HCT116 (cell line): Measurements from ENCODE around the gene FH. TPM values are rescaled to one million over a fixed set of nuclear protein-coding genes. Genes with fewer than 3 reads are reported as not detected.

Source experiments
- ATAC-seq: fragments of 200-7000 bp; cut with Tn5 transposase; 2 replicates; pipeline ENCODE4 v1.9.1; 2020; ENCODE audit warnings: mild to moderate bottlenecking, moderate library complexity
- BruUV-seq: library from RNA; stranded (reverse); fragments of 400-500 nt; replicated peaks from 2 replicates; lab custom pipeline; 2021; lab: Mats Ljungman, UMichigan
- CTCF ChIA-PET: fragments of 300-600 bp; sonication (Branson Sonifier 250); formaldehyde crosslinking; loops from one replicate; lab custom pipeline; 2021; ENCODE audit warnings: antibody characterized with exemption; lab: Charles Lee
- POLR2A ChIA-PET: fragments of 300-600, 350-600 bp; sonication (Branson Sonifier 250); formaldehyde crosslinking; loops from one replicate; lab custom pipeline; 2021; ENCODE audit warnings: antibody characterized with exemption; lab: Charles Lee
- RAD21 ChIA-PET, 2 experiments: fragments of 300-600 bp; sonication (Branson Sonifier 250); formaldehyde crosslinking; loops; one replicate each; lab custom pipeline; 2023; ENCODE audit warnings: low total read pairs in 2 of 2; ENCODE audit not compliant: uncharacterized antibody in 2 of 2, unreplicated experiment in 2 of 2, low non-redundant PET in 1 of 2; lab: Charles Lee
- DNase-seq: peaks from one replicate; pipeline ENCODE4 v3.0.0-alpha.2; 2010; ENCODE audit warnings: low read depth, low spot score
- H2AFZ ChIP-seq: fragments of 200-600 bp; shearing (Covaris generic), sonication (generic); 2 replicates; pipeline ENCODE4 v1.6.1; 2017; ENCODE audit warnings: low read depth, mixed run types, mixed read lengths, antibody characterized with exemption, low read length; ENCODE audit not compliant: poor library complexity, severe bottlenecking
- H3K27ac ChIP-seq: 2 replicates; pipeline ENCODE4 v1.5.1; 2012; ENCODE audit warnings: low read depth, low read length
- H3K27me3 ChIP-seq: fragments of 200-600 bp; sonication (generic); 2 replicates; pipeline ENCODE4 v1.6.1; 2016; ENCODE audit warnings: mixed run types, low read length, mixed read lengths; ENCODE audit not compliant: insufficient read depth
- H3K36me3 ChIP-seq, 2 experiments: fragments of 200-500 bp in 1 of 2; fragments of 200-600 bp in 1 of 2; sonication (Bioruptor generic) in 1 of 2; sonication (generic) in 1 of 2; 2 replicates each; pipeline versions ENCODE4 v1.5.1 to v1.6.1; 2014 to 2016; ENCODE audit warnings: low read length in 2 of 2, inconsistent platforms in 1 of 2, mixed read lengths in 1 of 2, mixed run types in 1 of 2; ENCODE audit not compliant: insufficient read depth in 2 of 2, control insufficient read depth in 1 of 2
- H3K4me1 ChIP-seq, 2 experiments: fragments of 200-600 bp in 1 of 2; sonication (generic) in 1 of 2; 2 replicates each; pipeline versions ENCODE4 v1.5.1 to v1.6.1; 2012 to 2017; ENCODE audit warnings: low read length in 2 of 2, inconsistent platforms in 1 of 2, mild to moderate bottlenecking in 1 of 2, mixed read lengths in 1 of 2, mixed run types in 1 of 2, moderate library complexity in 1 of 2; ENCODE audit not compliant: insufficient read depth in 2 of 2, control insufficient read depth in 1 of 2
- H3K4me2 ChIP-seq: fragments of 200-600 bp; sonication (generic); 2 replicates; pipeline ENCODE4 v1.6.1; 2017; ENCODE audit warnings: mixed run types, low read length, mixed read lengths
- H3K4me3 ChIP-seq, 2 experiments: fragments of 200-600 bp in 1 of 2; sonication (generic) in 1 of 2; replicated peaks in 1 of 2; 2 replicates each; pipeline ENCODE4 v1.5.1; 2011 to 2016; ENCODE audit warnings: low read length in 2 of 2, control low read depth in 1 of 2, low read depth in 1 of 2, mild to moderate bottlenecking in 1 of 2, mixed read lengths in 1 of 2, mixed run types in 1 of 2
- H3K79me2 ChIP-seq: fragments of 200-600 bp; sonication (generic); 2 replicates; pipeline ENCODE4 v1.6.1; 2017; ENCODE audit warnings: mild to moderate bottlenecking, mixed run types, low read length, moderate library complexity, mixed read lengths; ENCODE audit not compliant: insufficient read depth
- H3K9ac ChIP-seq: fragments of 200-600 bp; sonication (generic); 2 replicates; pipeline ENCODE4 v1.6.1; 2016; ENCODE audit warnings: low read length, mixed read lengths
- H3K9me2 ChIP-seq: fragments of 200-600 bp; sonication (generic), shearing (Covaris generic); 2 replicates; pipeline ENCODE4 v1.6.1; 2017; ENCODE audit warnings: mixed run types, mild to moderate bottlenecking, moderate library complexity; ENCODE audit not compliant: insufficient read depth
- H3K9me3 ChIP-seq, 2 experiments: fragments of 200-500 bp in 1 of 2; fragments of 200-600 bp in 1 of 2; sonication (Bioruptor generic) in 1 of 2; sonication (generic) in 1 of 2; 2 replicates each; pipeline ENCODE4 v1.6.1; 2014 to 2017; ENCODE audit warnings: low read length in 2 of 2, mixed read lengths in 2 of 2, inconsistent platforms in 1 of 2, low read depth in 1 of 2, mild to moderate bottlenecking in 1 of 2, mixed run types in 1 of 2, moderate library complexity in 1 of 2; ENCODE audit not compliant: control insufficient read depth in 1 of 2, insufficient read depth in 1 of 2
- H4K20me1 ChIP-seq: fragments of 200-600 bp; sonication (generic), shearing (Covaris generic); 2 replicates; pipeline ENCODE4 v1.6.1; 2017; ENCODE audit warnings: mixed run types, mild to moderate bottlenecking, moderate library complexity; ENCODE audit not compliant: insufficient read depth
- EGR1 ChIP-seq: IDR thresholded peaks from 2 replicates; pipeline ENCODE4 v1.6.1; 2012; ENCODE audit warnings: low read depth
- EZH2 ChIP-seq: fragments of 200-600 bp; sonication (generic); IDR thresholded peaks from 2 replicates; pipeline ENCODE4 v1.6.1; 2017; ENCODE audit warnings: antibody characterized with exemption, mixed run types
- EZH2phosphoT487 ChIP-seq: fragments of 200-600 bp; IDR thresholded peaks from 2 replicates; pipeline ENCODE4 v1.6.1; 2018; ENCODE audit warnings: antibody characterized with exemption, borderline replicate concordance
- FOSL1 ChIP-seq: IDR thresholded peaks from 2 replicates; pipeline ENCODE4 v1.6.1; 2012; ENCODE audit warnings: low read depth
- JUND ChIP-seq: IDR thresholded peaks from 2 replicates; pipeline ENCODE4 v1.6.1; 2012
- POLR2AphosphoS5 ChIP-seq: IDR thresholded peaks from 2 replicates; pipeline ENCODE4 v1.6.1; 2011; ENCODE audit warnings: mild to moderate bottlenecking, low read depth, low read length, moderate library complexity
- SIN3A ChIP-seq: IDR thresholded peaks from 2 replicates; pipeline ENCODE4 v1.6.1; 2012; ENCODE audit warnings: low read depth
- SP1 ChIP-seq: IDR thresholded peaks from 2 replicates; pipeline ENCODE4 v1.6.1; 2012; ENCODE audit warnings: low read depth
- SRF ChIP-seq: IDR thresholded peaks from 2 replicates; pipeline ENCODE4 v1.6.1; 2012; ENCODE audit warnings: low read depth
- YY1 ChIP-seq: IDR thresholded peaks from 2 replicates; pipeline ENCODE4 v1.6.1; 2011; ENCODE audit warnings: low read length, low read depth, moderate library complexity, mild to moderate bottlenecking; ENCODE audit not compliant: insufficient replicate concordance; ENCODE audit errors: extremely low read depth
- ZFX ChIP-seq: fragments of 450-650 bp; IDR thresholded peaks from 2 replicates; pipeline ENCODE4 v1.6.1; 2017
- intact Hi-C: fragments of 100-400 bp; cut with micrococcal nuclease; formaldehyde crosslinking; loops from 2 replicates; pipeline ENCODE4 v1.10.0; 2022
- total RNA-seq: library from RNA; stranded (reverse); gene quantifications from one replicate; pipeline ENCODE4 v1.2.1, GENCODE V29; 2021; ENCODE audit not compliant: unreplicated experiment
- TF ChIP-seq, protein P1 (sequence below), 3 experiments: fragments of 200-600 bp in 1 of 3; sonication (generic) in 1 of 3; IDR thresholded peaks in 2 of 3; conservative IDR thresholded peaks in 1 of 3; 2 replicates each; pipeline ENCODE4 v1.5.1; 2012 to 2017; ENCODE audit warnings: low read depth in 2 of 3, low read length in 2 of 3, antibody characterized with exemption in 1 of 3, borderline replicate concordance in 1 of 3, control low read depth in 1 of 3, mild to moderate bottlenecking in 1 of 3, mixed read lengths in 1 of 3, mixed run types in 1 of 3, moderate library complexity in 1 of 3; ENCODE audit not compliant: insufficient read depth in 1 of 3
- TF ChIP-seq, protein P2 (sequence below): IDR thresholded peaks from 2 replicates; pipeline ENCODE4 v1.6.1; 2012
- TF ChIP-seq, protein P3 (sequence below): IDR thresholded peaks from 2 replicates; pipeline ENCODE4 v1.6.1; 2012
- TF ChIP-seq, protein P4 (sequence below): IDR thresholded peaks from 2 replicates; pipeline ENCODE4 v1.6.1; 2011; ENCODE audit warnings: mild to moderate bottlenecking, low read length, moderate library complexity; ENCODE audit not compliant: insufficient replicate concordance; ENCODE audit errors: extremely low read depth

FH gene
- total RNA-seq, 1 experiment from 2014 or later = 67.7 TPM

DNA sequence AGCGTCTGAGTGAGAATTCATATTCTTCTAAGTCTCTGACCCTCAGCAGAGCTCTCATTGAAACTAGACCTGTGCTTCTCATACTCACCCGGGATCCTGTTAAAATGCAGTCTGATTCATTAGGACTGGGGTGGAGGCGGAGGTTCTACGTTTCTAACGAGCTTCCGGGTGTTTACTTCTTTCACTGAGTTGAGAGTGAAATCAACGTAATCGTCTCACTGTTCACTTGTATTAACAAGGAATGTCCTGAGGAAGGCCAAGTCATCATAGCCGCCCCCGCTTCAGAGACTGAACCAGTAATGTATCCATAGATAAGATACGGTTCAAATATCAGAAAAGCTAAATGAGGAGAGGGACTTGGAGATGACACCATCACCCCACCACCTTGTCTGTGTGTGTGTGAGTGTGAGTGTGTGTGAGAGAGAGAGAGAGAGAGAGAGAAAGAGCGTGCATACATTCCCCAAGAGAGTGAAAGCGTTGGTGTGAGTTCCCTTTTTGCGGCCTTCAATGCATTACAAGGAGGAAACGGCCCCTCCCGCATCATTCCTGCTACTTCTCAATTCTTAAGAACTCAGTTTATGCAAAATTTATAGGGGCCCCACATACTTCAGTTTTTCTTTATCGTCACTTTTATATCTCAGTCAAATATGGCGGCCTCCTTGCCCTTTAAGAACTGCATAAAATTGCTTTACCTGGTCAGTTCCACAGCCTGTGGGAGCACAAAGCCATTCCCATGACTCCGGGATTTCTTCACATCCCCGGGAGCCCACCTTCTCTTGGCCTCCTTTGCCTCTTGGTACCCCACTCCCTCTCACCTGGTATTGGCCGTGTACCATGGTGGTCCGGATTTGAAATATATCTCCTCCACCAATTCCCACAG lies 32.4 kb upstream of the FH start:
- no TSS peak for BruUV-seq
- Histone ChIP-seq H3K4me3 (no peak overlapping the region), H3K27ac (no peak overlapping the region), H3K9ac (no peak overlapping the region), H3K36me3 (no peaks in the 10 kb centered on the region), H3K4me2 (no peak overlapping the region), H3K27me3 (no peaks in the 10 kb centered on the region), H3K79me2 (no peaks in the 10 kb centered on the region), H2AFZ (no peak overlapping the region), H3K9me2 (no peaks in the 10 kb centered on the region), H3K4me1 (no peaks in the 10 kb centered on the region), H3K9me3 (no peaks in the 10 kb centered on the region), H4K20me1 (no peaks in the 10 kb centered on the region)
- ChIA-PET POLR2A (interaction anchor here (1.3 kb wide), 1 partner anchor 13 kb away, joined by 4 read pairs; no protein-coding TSS in a partner anchor), RAD21 (no interaction called here), CTCF (no interaction called here)
- DNase-seq = no peak
- TF ChIP-seq, protein P1, sequence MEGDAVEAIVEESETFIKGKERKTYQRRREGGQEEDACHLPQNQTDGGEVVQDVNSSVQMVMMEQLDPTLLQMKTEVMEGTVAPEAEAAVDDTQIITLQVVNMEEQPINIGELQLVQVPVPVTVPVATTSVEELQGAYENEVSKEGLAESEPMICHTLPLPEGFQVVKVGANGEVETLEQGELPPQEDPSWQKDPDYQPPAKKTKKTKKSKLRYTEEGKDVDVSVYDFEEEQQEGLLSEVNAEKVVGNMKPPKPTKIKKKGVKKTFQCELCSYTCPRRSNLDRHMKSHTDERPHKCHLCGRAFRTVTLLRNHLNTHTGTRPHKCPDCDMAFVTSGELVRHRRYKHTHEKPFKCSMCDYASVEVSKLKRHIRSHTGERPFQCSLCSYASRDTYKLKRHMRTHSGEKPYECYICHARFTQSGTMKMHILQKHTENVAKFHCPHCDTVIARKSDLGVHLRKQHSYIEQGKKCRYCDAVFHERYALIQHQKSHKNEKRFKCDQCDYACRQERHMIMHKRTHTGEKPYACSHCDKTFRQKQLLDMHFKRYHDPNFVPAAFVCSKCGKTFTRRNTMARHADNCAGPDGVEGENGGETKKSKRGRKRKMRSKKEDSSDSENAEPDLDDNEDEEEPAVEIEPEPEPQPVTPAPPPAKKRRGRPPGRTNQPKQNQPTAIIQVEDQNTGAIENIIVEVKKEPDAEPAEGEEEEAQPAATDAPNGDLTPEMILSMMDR (IDR thresholded peaks at IDR 0.05 in 2 of 3, conservative IDR thresholded peaks at IDR 0.05 in 1 of 3; ENCODE audit: borderline replicate concordance in 1 of 3, insufficient read depth in 1 of 3, low read depth in 2 of 3, low read length in 2 of 3) = no peak
- TF ChIP-seq, protein P2, sequence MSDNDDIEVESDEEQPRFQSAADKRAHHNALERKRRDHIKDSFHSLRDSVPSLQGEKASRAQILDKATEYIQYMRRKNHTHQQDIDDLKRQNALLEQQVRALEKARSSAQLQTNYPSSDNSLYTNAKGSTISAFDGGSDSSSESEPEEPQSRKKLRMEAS = no peak
- no peak for TF ChIP-seq POLR2AphosphoS5
- TF ChIP-seq ZFX = no peak
- no peak for TF ChIP-seq EZH2phosphoT487
- intact Hi-C loops = no loop called here
- no peak for ATAC-seq

DNA sequence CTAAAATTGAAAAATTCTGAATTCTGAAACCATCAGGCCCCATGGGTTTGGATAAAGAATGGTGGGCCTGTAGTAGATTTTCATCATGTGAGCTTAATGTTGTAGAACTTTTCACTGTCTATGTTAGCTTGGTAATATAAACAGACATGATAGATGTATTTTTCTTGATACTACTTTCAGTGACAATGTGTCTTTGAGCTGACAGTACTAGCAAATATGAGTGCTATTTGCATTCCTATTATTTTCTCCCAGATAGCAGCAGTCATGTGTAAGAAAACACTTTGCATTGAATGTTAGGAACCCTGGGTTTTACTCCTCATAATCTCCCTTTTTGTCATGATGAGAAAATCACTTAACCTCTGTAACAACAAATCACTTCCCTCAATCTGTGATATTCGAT lies 30.8 kb upstream of the FH start:
- no peak for DNase-seq
- no peaks in the 10 kb centered on the region for H3K79me2 ChIP-seq
- POLR2A ChIA-PET = no interaction called here
- H3K9me3 ChIP-seq = no peaks in the 10 kb centered on the region
- H3K4me1 ChIP-seq = no peaks in the 10 kb centered on the region
- no peaks in the 10 kb centered on the region for H4K20me1 ChIP-seq
- no peak overlapping the region for H3K4me2 ChIP-seq
- H3K9ac ChIP-seq = no peak overlapping the region
- ATAC-seq = no peak
- intact Hi-C loops = no loop called here
- H3K9me2 ChIP-seq = no peaks in the 10 kb centered on the region
- no TSS peak for BruUV-seq
- H2AFZ ChIP-seq = no peak overlapping the region
- no peaks in the 10 kb centered on the region for H3K27me3 ChIP-seq
- H3K27ac ChIP-seq = no peak overlapping the region
- no peak overlapping the region for H3K4me3 ChIP-seq
- CTCF ChIA-PET = no interaction called here
- RAD21 ChIA-PET = no interaction called here
- H3K36me3 ChIP-seq = no peaks in the 10 kb centered on the region
- no peak for TF ChIP-seq ZFX
- TF ChIP-seq SP1 = no peak
- no peak for TF ChIP-seq EZH2
- no peak for TF ChIP-seq SIN3A
- no peak for TF ChIP-seq POLR2AphosphoS5
- TF ChIP-seq, protein P3, sequence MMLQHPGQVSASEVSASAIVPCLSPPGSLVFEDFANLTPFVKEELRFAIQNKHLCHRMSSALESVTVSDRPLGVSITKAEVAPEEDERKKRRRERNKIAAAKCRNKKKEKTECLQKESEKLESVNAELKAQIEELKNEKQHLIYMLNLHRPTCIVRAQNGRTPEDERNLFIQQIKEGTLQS = no peak
- TF ChIP-seq, protein P4, sequence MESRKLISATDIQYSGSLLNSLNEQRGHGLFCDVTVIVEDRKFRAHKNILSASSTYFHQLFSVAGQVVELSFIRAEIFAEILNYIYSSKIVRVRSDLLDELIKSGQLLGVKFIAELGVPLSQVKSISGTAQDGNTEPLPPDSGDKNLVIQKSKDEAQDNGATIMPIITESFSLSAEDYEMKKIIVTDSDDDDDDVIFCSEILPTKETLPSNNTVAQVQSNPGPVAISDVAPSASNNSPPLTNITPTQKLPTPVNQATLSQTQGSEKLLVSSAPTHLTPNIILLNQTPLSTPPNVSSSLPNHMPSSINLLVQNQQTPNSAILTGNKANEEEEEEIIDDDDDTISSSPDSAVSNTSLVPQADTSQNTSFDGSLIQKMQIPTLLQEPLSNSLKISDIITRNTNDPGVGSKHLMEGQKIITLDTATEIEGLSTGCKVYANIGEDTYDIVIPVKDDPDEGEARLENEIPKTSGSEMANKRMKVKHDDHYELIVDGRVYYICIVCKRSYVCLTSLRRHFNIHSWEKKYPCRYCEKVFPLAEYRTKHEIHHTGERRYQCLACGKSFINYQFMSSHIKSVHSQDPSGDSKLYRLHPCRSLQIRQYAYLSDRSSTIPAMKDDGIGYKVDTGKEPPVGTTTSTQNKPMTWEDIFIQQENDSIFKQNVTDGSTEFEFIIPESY = no peak
- TF ChIP-seq YY1 = no peak
- TF ChIP-seq SRF = no peak
- TF ChIP-seq FOSL1 = no peak
- no peak for TF ChIP-seq EZH2phosphoT487
- TF ChIP-seq EGR1 = no peak
- no peak for TF ChIP-seq JUND
